CD4-positive, alpha-beta memory T cell (primary cell): ENCODE results near the gene LIPE. TPM values are rescaled to one million over a fixed set of nuclear protein-coding genes. Genes with fewer than 3 reads are reported as not detected.

Experiments
- CTCF ChIA-PET: fragments of 350-600 bp; sonication (Branson Sonifier 250); formaldehyde crosslinking; loops from one replicate; lab custom pipeline; 2021; ENCODE audit warnings: inconsistent platforms; ENCODE audit not compliant: partially characterized antibody; lab: Charles Lee
- POLR2A ChIA-PET: fragments of 350-600 bp; sonication (Branson Sonifier 250); formaldehyde crosslinking; loops from one replicate; lab custom pipeline; 2021; ENCODE audit not compliant: partially characterized antibody; lab: Charles Lee
- DNase-seq, 5 donors: peaks; one replicate each; pipeline versions ENCODE4 v3.0.0 to v3.0.0-alpha.2; 2020 to 2022; ENCODE audit warnings: mixed read lengths in 1 of 5
- H3K27ac ChIP-seq: one replicate; pipeline ENCODE4 v1.7.0; 2013; ENCODE audit warnings: low read depth, low read length
- H3K27me3 ChIP-seq: 2 replicates; pipeline ENCODE4 v1.7.0; 2013; ENCODE audit warnings: mild to moderate bottlenecking, low read length, moderate library complexity; ENCODE audit not compliant: insufficient read depth
- H3K36me3 ChIP-seq: 2 replicates; pipeline ENCODE4 v1.7.0; 2013; ENCODE audit warnings: mild to moderate bottlenecking, low read length, moderate library complexity; ENCODE audit not compliant: insufficient read depth
- H3K4me1 ChIP-seq: 2 replicates; pipeline ENCODE4 v1.7.0; 2013; ENCODE audit warnings: mild to moderate bottlenecking, low read length, moderate library complexity; ENCODE audit not compliant: insufficient read depth
- H3K4me3 ChIP-seq, 2 donors: one replicate each; pipeline ENCODE4 v1.7.0; 2013; ENCODE audit warnings: low read length in 2 of 2, mild to moderate bottlenecking in 1 of 2
- H3K9me3 ChIP-seq, 2 donors: one replicate each; pipeline ENCODE4 v1.7.0; 2013; ENCODE audit warnings: low read length in 2 of 2, control low read depth in 1 of 2; ENCODE audit not compliant: control insufficient read depth in 1 of 2
- H3K27ac Mint-ChIP-seq, 7 donors: one replicate each; pipeline ENCODE4 v1.8.0; 2020 to 2021; ENCODE audit warnings: mixed read lengths in 7 of 7, mild to moderate bottlenecking in 6 of 7, inconsistent platforms in 3 of 7, moderate library complexity in 3 of 7
- H3K27me3 Mint-ChIP-seq, 2 donors: one replicate each; pipeline ENCODE4 v1.8.0; 2020 to 2021; ENCODE audit warnings: mixed read lengths in 2 of 2
- H3K36me3 Mint-ChIP-seq, 2 donors: one replicate each; pipeline ENCODE4 v1.8.0; 2020 to 2021; ENCODE audit warnings: mixed read lengths in 2 of 2, inconsistent platforms in 1 of 2, mild to moderate bottlenecking in 1 of 2
- H3K4me1 Mint-ChIP-seq, 4 donors: one replicate each; pipeline ENCODE4 v1.8.0; 2020 to 2021; ENCODE audit warnings: mixed read lengths in 4 of 4, mild to moderate bottlenecking in 1 of 4
- H3K4me3 Mint-ChIP-seq, 8 donors: one replicate each; pipeline ENCODE4 v1.8.0; 2020 to 2021; ENCODE audit warnings: mixed read lengths in 8 of 8, mild to moderate bottlenecking in 7 of 8, moderate library complexity in 6 of 8, inconsistent platforms in 3 of 8
- H3K9me3 Mint-ChIP-seq, 8 donors: one replicate each; pipeline ENCODE4 v1.8.0; 2020 to 2021; ENCODE audit warnings: mixed read lengths in 8 of 8, mild to moderate bottlenecking in 5 of 8, inconsistent platforms in 3 of 8, moderate library complexity in 1 of 8
- intact Hi-C: fragments of 100-400 bp; cut with micrococcal nuclease; formaldehyde crosslinking; loops from one replicate; pipeline ENCODE4 v1.15.1; 2023
- polyA plus RNA-seq, 2 donors: library from polyadenylated mRNA; unstranded; fragments of 300-500 nt; fragmentation: Illumina TruSeq; gene quantifications; one replicate each; pipeline ENCODE4 v1.2.3, GENCODE V29; 2021
- total RNA-seq, 2 experiments: library from RNA; stranded (reverse); gene quantifications; one replicate each; pipeline ENCODE4 v1.2.3, GENCODE V29; 2021

Gene LIPE
- total and polyA plus RNA-seq, 4 experiments from 2014 or later: 4.0 to 32.6 (median 19.9) TPM

DNA sequence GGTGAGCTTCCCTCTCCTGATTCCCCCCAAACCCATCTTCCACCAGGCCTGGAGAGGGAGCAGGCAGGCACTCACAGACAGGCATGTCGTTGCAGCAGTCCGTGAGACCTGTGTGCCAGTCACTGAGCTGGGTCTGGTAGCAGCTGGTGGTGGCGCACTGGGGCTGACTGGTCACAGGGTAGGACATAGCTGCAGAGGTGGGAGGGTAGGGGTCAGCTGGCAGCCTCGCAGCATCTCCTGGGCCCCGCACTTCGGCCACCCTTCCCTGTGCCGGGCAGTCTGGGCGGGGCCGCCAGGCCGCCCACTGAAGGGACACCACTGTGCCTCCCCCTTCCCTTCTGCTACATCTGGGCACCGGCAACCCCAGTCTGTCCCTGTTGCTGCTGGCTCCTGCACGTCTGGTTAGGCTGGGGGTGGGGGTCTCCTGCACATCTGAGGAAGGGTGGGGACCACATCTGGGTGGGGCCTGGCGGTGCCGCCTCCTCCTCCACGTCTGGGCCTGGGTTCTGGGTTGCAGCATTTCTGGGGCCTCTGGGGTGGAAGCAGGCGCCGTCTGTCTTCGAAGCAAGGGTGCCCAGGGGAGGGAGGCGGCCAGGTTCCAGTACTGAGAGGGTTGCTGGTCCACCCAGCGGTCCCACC, 38.2 kb downstream of the LIPE start:
- Histone ChIP-seq H3K4me3 (no peak overlapping the region), H3K4me1 (peaks cover 10% of the 10 kb centered on the region), H3K27ac (no peak overlapping the region), H3K36me3 (no peaks in the 10 kb centered on the region), H3K27me3 (no peaks in the 10 kb centered on the region), H3K9me3 (no peaks in the 10 kb centered on the region)
- H3K4me3 Mint-ChIP-seq: no peak overlapping the region
- DNase-seq: no peak
- intact Hi-C loops: loop anchor here (5.0 kb wide), 1 partner anchor 33 kb away; no protein-coding TSS in a partner anchor
- peak overlapping the region in 1 of 7 donors; percentile 29 for H3K27ac Mint-ChIP-seq
- H3K27me3 Mint-ChIP-seq: peaks cover 16% of the 10 kb centered on the region in 2 donors
- peaks cover 4 to 7% (median 6%) of the 10 kb centered on the region in 4 donors for H3K4me1 Mint-ChIP-seq
- no peaks in the 10 kb centered on the region for H3K36me3 Mint-ChIP-seq
- CTCF ChIA-PET: no interaction called here
- H3K9me3 Mint-ChIP-seq: no peaks in the 10 kb centered on the region
- POLR2A ChIA-PET: no interaction called here

DNA sequence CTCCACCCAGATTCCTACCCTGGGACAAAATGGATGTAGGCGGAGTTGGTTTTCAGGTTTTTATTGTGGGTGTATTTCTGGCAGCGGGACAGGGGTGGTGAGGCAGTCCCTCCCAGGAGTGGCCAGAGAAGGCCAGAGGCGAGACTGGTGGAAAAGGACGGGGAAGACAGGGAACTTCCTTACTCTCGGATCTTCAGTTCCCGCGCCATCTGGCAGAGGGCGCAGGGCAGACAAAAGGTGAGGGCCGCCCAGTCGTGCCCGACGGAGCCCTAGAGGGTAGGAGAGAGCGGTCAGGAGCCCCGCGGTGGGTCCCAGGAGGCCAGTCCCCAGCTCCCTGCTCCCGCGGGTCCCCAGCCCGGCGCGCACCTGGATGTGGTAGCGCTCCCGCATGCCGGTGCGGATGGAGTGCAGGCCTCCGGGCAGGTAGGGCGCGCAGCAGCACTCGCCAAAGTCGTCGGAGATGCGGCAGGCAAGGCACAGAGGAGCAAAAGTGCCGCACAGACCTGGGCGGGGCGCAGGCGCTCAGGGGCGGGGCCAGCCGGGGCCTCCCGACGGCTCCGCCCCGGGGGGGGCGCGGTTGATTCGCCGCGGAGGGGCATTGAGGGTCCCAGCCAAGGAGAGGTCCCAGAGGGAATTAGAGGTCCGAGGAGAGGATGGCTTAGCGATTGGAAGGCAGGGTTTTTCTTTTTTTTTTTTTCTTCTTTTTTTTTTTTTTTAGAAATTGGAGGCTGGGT, 40.0 kb downstream of the LIPE start:
- Mint-ChIP-seq H3K4me1 (peaks cover 4 to 7% (median 6%) of the 10 kb centered on the region in 4 donors), H3K27ac (peak overlapping the region in 4 of 7 donors; percentile 35 to 73 (median 55)), H3K27me3 (peaks cover 24 to 26% of the 10 kb centered on the region in 2 donors), H3K9me3 (no peaks in the 10 kb centered on the region), H3K4me3 (peak overlapping the region; percentile 42 to 80 (median 68)), H3K36me3 (no peaks in the 10 kb centered on the region)
- H3K27ac ChIP-seq: no peak overlapping the region
- H3K36me3 ChIP-seq: no peaks in the 10 kb centered on the region
- peak; percentile 62 to 72 (median 66) for DNase-seq
- peak overlapping the region in 1 of 2 donors; percentile 45 for H3K4me3 ChIP-seq
- H3K9me3 ChIP-seq: no peaks in the 10 kb centered on the region
- ChIA-PET POLR2A (interaction anchor here (1.1 kb wide), 1 partner anchor 36 kb away, joined by 5 read pairs; no protein-coding TSS in a partner anchor), CTCF (interaction anchor here (1.0 to 2.4 kb wide), 10 partner anchors 8 to 53 kb away, joined by 3 to 18 read pairs (median 4); no protein-coding TSS in a partner anchor)
- intact Hi-C loops: loop anchor here (1.0 to 5.0 kb wide), 3 partner anchors 10 to 46 kb away; no protein-coding TSS in a partner anchor
- H3K27me3 ChIP-seq: no peaks in the 10 kb centered on the region
- peaks cover 10% of the 10 kb centered on the region for H3K4me1 ChIP-seq

DNA sequence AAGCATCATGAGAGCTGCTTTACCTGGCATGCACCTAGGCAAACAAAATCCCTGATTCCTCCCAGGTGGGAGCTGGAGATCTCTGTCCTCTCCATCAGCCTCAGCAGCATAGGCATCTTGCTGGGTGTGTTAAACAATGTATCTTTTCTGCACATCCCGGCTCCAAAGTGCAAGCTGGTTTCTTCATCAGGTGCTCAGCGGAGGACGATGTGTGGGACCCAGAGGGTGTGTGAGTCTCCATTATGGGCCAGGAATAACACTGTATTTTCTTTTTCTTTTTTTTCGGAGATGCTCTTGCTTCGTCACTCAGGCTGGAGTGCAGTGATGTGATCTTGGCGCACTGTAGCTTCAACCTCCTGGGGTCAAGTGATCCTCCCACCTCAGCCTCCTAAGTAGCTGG, 47.0 kb downstream of the LIPE start:
- H3K4me3 ChIP-seq: no peak overlapping the region
- H3K4me1 ChIP-seq: no peaks in the 10 kb centered on the region
- Mint-ChIP-seq H3K36me3 (no peaks in the 10 kb centered on the region), H3K4me3 (no peak overlapping the region), H3K27ac (no peak overlapping the region), H3K4me1 (peaks cover 0 to 3% (median under 1%) of the 10 kb centered on the region in 4 donors), H3K9me3 (no peaks in the 10 kb centered on the region), H3K27me3 (peaks cover 13 to 23% of the 10 kb centered on the region in 2 donors)
- DNase-seq: no peak
- H3K27me3 ChIP-seq: no peaks in the 10 kb centered on the region
- no peaks in the 10 kb centered on the region for H3K9me3 ChIP-seq
- H3K36me3 ChIP-seq: no peaks in the 10 kb centered on the region
- no peak overlapping the region for H3K27ac ChIP-seq
- intact Hi-C loops: no loop called here
- ChIA-PET POLR2A (interaction anchor here (0.8 kb wide), 1 partner anchor 17 kb away, joined by 3 read pairs; no protein-coding TSS in a partner anchor), CTCF (interaction anchor here (1.5 to 2.3 kb wide), 2 partner anchors 58 to 60 kb away, joined by 4 to 6 read pairs; no protein-coding TSS in a partner anchor)

DNA sequence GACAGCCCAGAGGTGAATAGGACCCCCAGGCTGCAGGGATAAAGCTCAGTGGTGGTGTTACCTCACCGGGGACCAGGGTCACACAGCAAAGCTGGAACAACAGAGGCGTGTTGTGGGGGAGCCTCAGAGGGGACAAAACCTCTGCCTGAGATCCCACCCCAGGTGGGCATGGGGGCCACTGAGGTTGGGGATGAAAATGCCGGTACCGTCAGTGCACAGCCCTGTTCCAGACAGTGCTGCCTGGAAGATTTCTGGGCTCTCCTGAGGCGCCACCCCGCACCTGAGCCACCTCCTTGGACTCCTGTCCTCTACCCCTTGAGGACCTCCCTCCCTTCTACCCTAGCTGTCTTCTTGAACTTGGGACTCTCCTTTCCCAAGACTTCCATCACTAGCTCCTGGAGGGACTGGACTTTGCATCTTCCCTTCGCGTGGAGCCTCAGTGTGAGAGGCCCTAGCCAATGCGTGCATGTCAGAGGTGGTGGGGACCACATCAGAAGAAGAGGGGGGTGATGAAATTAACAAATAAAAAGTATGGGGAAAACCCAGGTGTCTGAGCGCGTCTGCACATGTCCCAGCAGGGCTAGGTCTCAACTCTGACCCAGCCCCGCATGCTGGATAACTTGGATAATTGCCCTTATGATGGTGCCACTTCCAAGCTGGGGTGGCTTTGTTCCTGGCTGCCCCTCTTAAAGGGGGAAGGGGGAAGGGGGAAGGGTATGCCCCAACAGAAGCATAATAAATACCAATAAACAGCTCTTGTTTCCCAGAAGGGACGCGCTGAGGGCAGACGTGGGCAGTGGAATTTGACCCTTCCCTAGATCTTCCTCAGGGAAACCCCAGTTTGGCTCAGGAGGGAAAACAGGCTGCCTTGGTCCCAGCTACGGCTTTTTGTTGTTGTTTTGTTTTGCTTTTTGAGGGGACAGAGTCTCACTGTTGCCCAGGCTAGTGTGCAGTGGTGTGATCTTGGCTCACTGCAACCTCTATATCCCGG, 48.7 kb downstream of the LIPE start:
- H3K4me1 ChIP-seq: no peaks in the 10 kb centered on the region
- intact Hi-C loops: no loop called here
- Mint-ChIP-seq H3K4me1 (peaks cover 0 to 3% (median under 1%) of the 10 kb centered on the region in 4 donors), H3K36me3 (peaks cover 0 to 4% of the 10 kb centered on the region in 2 donors), H3K27ac (peak overlapping the region in 1 of 7 donors; percentile 2), H3K27me3 (peaks cover 13 to 23% of the 10 kb centered on the region in 2 donors), H3K4me3 (no peak overlapping the region), H3K9me3 (no peaks in the 10 kb centered on the region)
- no peak overlapping the region for H3K27ac ChIP-seq
- ChIA-PET CTCF (interaction anchor here (0.7 to 2.3 kb wide), 4 partner anchors 8 to 62 kb away, joined by 3 to 6 read pairs (median 3); no protein-coding TSS in a partner anchor), POLR2A (no interaction called here)
- no peaks in the 10 kb centered on the region for H3K27me3 ChIP-seq
- no peaks in the 10 kb centered on the region for H3K36me3 ChIP-seq
- DNase-seq: no peak
- H3K9me3 ChIP-seq: no peaks in the 10 kb centered on the region
- no peak overlapping the region for H3K4me3 ChIP-seq

DNA sequence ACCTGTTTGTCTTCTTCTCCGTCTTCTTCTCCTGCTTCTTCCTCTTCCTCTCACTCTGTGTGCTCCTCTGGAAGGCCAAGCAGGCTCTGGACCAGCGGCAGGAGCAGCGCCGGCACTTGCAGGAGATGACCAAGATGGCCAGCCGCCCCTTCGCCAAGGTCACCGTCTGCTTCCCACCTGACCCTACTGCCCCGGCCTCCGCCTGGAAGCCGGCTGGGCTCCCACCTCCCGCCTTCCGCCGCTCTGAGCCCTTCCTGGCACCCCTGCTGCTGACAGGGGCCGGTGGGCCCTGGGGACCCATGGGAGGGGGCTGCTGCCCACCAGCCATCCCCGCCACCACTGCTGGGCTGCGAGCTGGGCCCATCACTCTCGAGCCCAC, 51.0 kb downstream of the LIPE start:
- no peaks in the 10 kb centered on the region for H3K9me3 ChIP-seq
- intact Hi-C loops: no loop called here
- peaks cover 0 to 4% of the 10 kb centered on the region in 2 donors for H3K36me3 Mint-ChIP-seq
- peaks cover 5 to 9% of the 10 kb centered on the region in 2 donors for H3K27me3 Mint-ChIP-seq
- no peak overlapping the region for H3K27ac Mint-ChIP-seq
- POLR2A ChIA-PET: no interaction called here
- no peaks in the 10 kb centered on the region for H3K4me1 ChIP-seq
- H3K27me3 ChIP-seq: no peaks in the 10 kb centered on the region
- no peaks in the 10 kb centered on the region for H3K36me3 ChIP-seq
- DNase-seq: no peak
- CTCF ChIA-PET: no interaction called here
- H3K9me3 Mint-ChIP-seq: no peaks in the 10 kb centered on the region
- H3K4me1 Mint-ChIP-seq: peaks cover 0 to 3% (median under 1%) of the 10 kb centered on the region in 4 donors
- no peak overlapping the region for H3K4me3 Mint-ChIP-seq
- no peak overlapping the region for H3K27ac ChIP-seq
- no peak overlapping the region for H3K4me3 ChIP-seq

DNA sequence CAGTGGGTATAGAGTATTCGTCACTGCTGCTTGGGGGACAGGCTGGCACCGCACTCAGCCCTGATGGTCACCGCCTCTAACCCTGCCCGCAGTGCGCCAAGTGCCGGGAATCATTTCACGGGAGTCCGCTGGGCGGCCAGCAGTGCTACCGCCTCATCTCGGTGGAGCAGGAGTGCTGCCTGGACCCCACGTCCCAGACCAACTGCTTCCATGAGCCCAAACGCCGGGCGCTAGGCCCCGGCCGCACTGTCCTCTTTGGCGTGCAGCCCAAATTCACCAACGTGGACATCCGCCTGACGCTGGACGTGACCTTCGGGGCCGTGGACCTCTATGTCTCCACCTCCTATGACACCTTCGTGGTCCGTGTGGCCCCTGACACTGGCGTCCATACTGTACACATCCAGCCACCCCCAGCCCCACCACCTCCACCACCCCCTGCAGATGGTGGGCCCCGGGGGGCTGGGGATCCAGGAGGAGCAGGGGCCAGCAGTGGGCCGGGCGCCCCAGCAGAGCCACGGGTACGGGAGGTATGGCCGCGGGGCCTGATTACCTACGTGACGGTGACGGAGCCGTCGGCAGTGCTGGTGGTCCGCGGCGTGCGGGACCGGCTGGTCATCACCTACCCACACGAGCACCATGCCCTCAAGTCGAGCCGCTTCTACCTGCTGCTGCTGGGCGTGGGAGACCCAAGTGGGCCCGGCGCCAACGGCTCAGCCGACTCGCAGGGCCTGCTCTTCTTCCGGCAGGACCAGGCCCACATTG, 51.6 kb downstream of the LIPE start:
- Histone ChIP-seq H3K36me3 (no peaks in the 10 kb centered on the region), H3K4me1 (no peaks in the 10 kb centered on the region), H3K27ac (no peak overlapping the region), H3K27me3 (no peaks in the 10 kb centered on the region), H3K9me3 (no peaks in the 10 kb centered on the region), H3K4me3 (no peak overlapping the region)
- Mint-ChIP-seq H3K4me1 (peaks cover 0 to 3% (median under 1%) of the 10 kb centered on the region in 4 donors), H3K4me3 (no peak overlapping the region), H3K27me3 (peaks cover 1 to 9% of the 10 kb centered on the region in 2 donors), H3K36me3 (peaks cover 0 to 4% of the 10 kb centered on the region in 2 donors), H3K27ac (no peak overlapping the region), H3K9me3 (no peaks in the 10 kb centered on the region)
- ChIA-PET CTCF (no interaction called here), POLR2A (no interaction called here)
- no peak for DNase-seq
- intact Hi-C loops: no loop called here
